HG02840 (cell line): ENCODE measurements around the gene TMEM221.

Source experiments
- ATAC-seq: cut with Tn5 transposase; IDR thresholded peaks from one replicate; pipeline ENCODE4 v1.9.1; 2021; ENCODE audit warnings: mild to moderate bottlenecking, moderate library complexity, moderate number of reproducible peaks; ENCODE audit not compliant: unreplicated experiment, low FRiP score

Gene TMEM221

DNA sequence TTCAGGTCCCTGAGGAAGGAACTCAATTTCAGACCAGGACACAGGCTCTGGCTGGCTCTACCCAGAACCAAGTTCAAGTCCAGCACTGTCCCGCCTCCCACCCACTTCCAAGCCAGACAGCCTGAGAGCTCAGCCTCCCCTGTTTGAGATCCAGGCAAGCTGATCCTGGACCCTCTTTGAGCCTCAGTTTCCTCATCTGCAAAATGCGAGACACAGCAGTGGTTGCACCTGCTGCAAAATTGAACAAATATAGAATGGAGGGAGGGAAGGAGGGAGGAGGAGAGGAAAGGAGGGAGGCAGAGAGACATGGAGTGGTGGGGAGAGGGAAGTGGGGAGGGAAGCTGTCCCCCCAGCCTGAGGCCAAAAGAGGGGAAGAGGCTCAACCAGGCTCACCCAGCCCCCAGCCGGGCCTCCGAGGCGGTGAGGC is 751 bp downstream of the TMEM221 start:
- ATAC-seq, result no peak

DNA sequence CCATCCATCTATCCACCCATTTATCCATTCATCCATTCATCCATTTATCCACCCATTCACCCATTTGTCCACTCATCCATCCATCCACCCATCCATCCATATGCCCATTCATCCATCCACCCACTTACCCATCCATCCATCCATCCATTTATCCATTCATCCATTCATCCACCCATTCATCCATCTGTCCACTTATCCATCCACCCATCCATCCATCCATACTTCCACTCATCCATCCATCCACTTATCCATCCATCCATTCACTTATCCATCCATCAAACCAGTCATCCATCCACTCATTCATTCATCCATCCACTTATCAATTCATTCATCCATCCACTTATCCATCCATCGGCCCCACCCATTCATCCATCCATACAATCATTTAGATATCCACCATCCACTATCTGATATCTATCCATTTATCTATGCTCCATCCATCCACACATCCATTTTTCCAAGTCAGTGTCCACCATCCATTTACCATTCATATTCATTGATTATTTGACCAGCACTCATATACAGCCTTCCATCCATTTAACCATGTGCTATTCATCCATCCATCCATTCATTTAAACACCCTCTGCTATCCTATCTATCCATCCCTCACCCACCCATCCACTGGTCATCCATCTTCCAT is 2.8 kb downstream of the TMEM221 start:
- ATAC-seq, result no peak

DNA sequence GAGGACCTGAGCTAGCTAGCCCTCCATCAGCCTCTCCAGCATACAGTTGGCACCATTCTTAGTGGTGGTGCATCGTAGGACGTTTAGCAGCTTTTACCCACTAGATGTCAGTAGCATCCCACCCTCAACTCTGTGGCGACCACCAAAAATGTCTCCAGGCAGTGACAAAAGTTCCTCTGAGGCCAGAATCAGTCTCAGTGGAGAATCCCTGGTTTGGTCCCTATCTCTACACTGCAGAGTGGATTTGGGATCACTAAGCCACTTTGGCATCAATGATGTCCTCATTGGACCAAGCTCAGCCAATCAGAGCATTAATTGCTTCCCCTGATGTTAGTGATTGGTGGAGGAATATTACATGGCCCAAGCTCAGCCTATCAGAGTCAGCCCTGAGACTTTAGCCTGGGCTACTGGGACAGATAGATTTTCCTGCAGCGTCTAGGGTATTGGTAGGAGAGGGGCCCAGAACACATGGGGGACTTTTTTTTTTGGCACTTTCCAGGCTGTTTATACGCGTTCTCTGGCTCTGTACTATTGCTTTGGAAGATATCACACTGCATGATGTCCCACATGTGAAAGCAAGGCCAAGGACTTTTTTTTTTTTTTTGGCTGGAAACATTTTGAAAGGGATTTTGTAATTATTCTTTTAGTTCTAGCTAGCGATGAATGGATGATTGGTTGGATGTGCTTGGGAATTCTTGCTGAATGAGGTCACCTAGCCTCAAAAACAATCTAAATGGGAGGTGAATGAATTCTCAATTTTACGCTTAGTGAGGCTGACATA is 7.0 kb downstream of the TMEM221 start:
- no peak for ATAC-seq

DNA sequence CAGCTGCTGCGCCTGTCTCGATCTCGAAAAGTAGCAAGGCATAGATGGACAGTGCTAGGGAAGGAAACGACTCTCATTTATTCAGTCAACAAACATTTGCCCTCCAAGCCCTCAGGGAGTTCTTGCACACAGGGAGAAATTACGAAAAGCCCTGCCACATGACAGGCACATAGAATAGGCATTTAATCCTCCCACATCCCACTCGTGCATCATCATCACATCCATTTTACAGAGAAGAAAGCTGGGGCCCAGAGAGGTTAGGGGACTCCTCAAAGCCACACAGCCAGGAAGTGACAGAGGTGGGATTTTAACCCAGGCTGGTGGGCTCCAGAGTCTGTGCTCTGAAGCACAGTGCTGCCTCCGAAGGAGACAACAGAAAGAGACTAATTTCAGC is 11.6 kb downstream of the TMEM221 start:
- no peak for ATAC-seq

GRCh38 chr19:17436094-17436873 is 12.2 kb downstream of the TMEM221 start:
- ATAC-seq, result no peak

- no peak for ATAC-seq
Observed at GRCh38 chr19:17435218-17435617, 13.2 kb downstream of the TMEM221 start.

DNA sequence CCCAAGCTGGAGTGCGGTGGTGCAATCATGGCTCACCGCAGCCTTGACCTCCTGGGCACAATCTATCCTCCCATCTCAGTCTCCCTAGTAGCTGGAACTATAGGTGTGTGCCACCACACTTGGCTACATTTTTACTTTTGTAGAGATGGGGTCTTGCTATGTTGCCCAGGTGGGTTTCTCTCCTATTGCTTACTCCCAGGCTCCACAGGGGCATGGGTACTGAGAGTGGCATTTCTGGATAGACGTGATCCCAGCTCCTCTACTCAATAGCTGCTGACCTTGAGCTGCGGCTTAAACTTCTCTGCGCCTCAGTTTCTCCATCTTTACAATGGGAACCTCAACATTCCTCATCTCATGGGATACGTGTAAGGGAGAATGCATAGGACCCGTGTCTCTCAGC is 17.1 kb downstream of the TMEM221 start:
- ATAC-seq, result no peak

DNA sequence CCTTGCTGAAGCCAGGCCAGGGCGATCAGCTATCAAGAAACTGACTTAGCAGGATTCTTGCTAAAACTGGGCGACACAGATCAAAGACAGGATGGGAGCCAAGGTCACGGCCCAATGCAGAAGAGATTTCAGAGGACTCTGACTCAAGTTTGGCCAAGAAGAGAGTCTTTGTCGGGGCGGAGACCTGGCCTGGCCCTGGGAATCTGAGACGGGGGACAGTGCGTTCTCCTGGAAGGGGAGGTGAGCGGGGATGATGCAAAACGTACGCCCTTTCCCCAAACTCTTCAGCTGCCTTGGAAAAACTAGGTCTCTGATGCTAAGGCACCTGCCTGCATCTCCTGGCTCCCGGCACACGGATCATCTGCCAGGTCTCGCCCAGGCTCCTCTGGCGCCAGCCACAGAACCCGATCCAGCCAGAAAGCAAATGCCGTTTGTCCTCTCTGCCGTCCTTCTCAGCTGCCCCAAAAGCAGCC is 18.8 kb downstream of the TMEM221 start:
- no peak for ATAC-seq

DNA sequence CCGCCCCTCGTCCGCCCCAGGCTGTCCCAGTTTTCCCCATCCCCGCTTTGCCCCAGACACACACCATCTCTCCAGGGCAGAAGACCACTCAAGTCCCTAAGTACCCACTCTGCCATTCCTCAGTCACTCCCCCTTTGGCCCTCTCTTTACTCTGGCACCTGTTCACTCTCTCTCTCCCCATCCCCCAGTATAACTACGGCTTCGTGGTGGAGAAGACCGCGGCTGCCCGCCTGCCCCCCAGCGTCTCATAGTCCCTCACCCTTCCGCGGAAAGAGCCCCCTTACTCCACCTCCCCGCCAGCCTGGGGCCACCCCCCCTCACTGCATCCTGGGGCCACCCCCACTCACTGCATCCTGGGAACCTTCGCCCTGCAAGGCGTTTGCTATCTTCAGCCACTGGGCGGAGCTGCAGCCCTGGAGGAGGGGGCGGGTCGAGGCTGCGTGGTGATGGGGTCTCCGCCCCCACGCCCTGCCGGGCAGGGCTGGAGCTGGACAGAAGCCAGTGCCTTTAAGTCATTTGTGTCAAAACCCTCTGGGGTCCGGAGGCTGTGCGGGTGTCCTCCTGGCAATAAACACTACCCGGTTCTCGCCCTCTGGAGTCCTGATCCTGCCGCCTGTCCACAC is 23.6 kb downstream of the TMEM221 start:
- no peak for ATAC-seq

GRCh38 chr19:17423429-17424208 is 24.8 kb downstream of the TMEM221 start:
- ATAC-seq, result no peak

DNA sequence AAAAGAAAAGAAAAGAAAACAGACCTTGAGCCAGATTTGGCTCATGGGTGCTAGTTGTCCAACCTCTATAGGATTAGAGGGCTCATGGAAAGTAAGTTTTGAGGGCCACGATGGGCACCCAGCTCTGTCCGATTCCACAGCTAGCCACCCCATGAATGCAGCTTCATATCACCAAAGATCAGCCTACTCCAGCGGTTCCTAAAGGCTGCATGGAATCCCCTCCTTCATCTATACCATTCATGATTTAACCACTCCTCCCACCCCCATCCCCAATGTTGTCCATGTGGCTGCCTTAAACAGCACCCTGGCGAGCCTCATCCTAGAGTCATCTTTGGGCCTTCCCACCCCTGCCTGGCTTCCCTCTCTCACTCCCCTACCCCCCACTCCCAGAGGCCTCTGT is 26.5 kb downstream of the TMEM221 start:
- ATAC-seq, result no peak

DNA sequence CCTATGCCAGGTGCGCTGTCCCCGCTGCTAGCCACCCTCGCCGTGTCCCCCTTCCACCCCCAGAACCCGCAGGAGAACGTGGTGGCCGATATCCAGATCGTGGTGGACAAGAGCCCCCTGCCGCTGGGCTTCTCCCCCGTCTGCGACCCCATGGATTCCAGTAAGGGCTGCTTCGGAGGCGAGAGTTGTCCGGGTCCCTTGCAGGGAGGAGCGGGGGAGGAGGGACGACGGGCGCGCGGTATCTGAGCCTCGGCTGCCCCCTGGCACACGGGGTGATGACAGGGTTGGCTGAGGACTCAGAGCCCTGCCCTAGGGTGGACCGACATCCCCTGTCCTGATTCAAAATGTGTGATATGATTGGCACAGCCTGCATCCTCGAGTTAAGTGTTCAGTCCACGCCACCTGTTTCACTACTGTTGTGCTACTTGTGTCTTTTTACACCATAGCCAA is 28.0 kb downstream of the TMEM221 start:
- ATAC-seq, result peak; percentile 19

DNA sequence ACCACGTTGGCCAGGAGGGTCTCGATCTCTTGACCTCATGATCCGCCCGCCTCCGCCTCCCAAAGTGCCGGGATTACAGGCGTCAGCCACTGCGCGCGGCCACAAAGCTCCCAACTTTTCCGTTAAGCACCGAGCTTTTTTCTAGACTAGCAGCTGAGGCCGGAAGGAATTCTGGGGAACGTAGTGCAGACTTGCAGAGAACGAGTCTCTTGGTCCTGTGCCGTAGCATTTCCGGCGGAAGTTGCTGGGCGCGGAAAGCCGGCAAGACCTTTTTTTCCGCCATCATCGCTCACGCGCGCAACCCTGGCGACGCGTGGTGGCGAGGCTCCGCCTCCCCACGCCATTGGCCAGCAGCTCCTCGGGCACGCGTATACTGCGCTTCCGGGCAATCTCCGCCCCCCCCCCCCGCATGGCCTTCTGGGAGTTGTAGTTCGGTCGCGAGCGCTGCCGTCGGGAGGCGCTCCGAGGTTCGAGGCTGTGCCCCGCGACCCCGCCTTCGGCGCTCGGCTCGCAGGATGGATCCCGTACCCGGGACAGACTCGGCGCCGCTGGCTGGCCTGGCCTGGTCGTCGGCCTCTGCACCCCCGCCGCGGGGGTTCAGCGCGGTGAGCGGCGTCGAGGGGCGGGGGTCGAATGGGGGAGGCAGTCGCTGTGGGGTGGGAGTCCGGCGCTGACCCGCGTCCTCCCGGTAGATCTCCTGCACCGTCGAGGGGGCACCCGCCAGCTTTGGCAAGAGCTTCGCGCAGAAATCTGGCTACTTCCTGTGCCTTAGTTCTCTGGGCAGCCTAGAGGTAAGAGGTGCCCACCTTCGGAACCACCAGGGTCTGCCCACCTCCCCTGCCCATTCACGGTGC is 28.6 kb downstream of the TMEM221 start, which contains the start of gene MVB12A:
Gene MVB12A (plus strand): TSS at position 427 of the 854 bp plus-strand sequence. CDS start 89 bp downstream, at position 516.
- ATAC-seq, result peak; percentile 90

DNA sequence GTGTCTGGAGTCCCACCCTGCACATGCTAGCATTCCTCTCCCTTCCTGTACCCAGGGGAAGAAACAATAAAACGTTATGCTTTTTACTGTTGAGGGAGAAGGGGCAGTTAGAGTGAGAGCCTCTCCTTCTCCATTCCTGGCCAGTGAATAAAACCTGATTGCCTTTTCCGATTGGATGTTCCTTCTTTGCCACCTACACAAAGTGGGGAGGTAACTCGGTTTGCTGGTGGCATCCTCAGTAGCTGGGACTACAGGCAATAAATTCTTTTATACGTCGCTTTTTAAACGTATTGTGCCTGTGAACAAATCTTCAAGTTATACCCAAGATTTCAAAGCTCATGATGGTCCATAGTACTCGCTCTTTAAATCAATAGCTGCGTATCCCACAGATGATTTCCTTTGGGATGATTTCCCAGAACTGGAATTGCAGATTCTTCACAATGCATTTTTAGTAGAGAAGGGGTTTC is 29.3 kb downstream of the TMEM221 start:
- ATAC-seq, result no peak

- no peak for ATAC-seq
Observed at GRCh38 chr19:17418710-17419109, 29.8 kb downstream of the TMEM221 start.

- no peak for ATAC-seq
Observed at GRCh38 chr19:17415121-17415520, 33.3 kb downstream of the TMEM221 start.

GRCh38 chr19:17414097-17414496 is 34.4 kb downstream of the TMEM221 start:
- ATAC-seq, result no peak

- no peak for ATAC-seq
Observed at GRCh38 chr19:17411801-17412200, 36.7 kb downstream of the TMEM221 start.

GRCh38 chr19:17409990-17410389 is 38.5 kb downstream of the TMEM221 start:
- ATAC-seq, result no peak
